TTC549 (cell line): Measurements from ENCODE around the gene TIRAP.

ENCODE experiments used
- FAIRE-seq: peaks from 2 replicates; lab custom pipeline; 2012; peaks lifted over from hg19 to GRCh38; lab: Jason Lieb, UNC

Gene TIRAP

DNA sequence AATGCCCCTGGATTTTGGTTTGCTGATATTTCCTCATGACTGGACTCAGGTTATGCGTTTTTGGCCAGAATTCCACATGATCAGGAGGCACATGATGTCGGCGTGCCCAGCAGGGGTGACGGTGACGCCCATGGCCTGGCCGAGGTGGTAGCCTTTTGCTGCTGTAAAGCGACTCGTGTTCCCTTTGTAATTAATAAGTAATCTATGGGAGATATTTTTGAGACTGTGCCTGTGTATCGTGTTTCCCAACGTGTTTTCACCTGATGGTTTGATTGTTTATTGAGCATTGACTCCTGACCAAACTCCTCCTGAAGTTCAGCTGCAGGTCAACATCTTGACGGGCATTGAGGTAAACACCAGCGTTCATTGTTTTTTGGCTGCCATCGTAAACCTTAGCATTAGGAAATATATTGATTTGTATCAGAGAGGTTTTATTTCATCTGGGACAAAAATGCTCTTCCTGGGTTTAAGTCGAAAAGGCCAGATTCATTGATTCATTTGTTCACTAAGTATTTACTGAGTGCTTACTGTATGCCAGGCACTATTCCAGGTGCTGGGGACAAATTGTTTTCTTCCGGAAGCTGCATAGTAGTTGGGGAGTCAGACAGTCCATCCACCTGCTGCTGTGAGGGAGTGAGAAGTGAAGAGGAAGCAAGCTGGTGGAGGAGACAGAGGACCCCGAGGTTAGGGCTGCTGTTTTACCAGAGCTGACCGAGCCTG is 44.5 kb downstream of the TIRAP start:
- FAIRE-seq = no peak

DNA sequence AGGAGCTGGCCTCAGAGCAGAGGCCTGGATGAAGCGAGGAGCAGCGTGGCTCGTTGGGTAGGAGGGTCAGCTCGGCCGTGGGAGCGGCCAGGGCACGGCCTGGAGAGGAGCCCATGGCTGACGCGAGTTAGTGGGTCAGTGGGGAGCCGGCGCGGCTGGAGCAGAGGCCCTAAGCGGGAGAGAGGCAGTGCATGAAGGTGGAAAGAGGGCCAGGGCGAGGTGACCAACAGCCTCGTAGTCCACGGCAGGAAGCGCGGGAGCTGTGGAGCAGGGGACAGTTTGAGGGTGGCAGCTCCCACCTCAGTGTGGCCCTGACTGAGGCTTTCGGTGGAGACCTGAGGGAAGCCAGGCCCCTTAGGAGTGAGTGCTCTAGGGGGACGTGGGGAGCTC is 45.1 kb downstream of the TIRAP start:
- no peak for FAIRE-seq

DNA sequence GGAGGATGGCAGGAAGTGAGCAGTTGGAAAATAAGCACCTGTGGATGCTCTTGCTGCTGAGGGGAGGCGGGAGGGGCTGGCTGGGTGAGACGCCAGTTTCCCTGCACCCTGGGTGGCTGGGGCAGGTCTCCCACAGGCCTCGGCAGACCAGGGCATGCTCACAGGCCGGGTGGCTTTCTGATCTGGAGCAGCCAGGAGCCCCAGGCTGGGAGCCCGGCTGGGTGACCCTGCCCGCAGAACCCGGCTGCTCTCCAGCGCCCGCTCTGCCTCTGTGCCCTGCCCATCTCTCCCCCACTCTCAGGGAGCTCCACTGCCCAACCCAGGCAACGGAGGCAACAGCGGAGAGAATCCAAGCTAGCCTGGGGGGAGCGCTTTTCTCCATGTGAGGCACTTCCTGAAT is 45.6 kb downstream of the TIRAP start:
- FAIRE-seq = no peak

DNA sequence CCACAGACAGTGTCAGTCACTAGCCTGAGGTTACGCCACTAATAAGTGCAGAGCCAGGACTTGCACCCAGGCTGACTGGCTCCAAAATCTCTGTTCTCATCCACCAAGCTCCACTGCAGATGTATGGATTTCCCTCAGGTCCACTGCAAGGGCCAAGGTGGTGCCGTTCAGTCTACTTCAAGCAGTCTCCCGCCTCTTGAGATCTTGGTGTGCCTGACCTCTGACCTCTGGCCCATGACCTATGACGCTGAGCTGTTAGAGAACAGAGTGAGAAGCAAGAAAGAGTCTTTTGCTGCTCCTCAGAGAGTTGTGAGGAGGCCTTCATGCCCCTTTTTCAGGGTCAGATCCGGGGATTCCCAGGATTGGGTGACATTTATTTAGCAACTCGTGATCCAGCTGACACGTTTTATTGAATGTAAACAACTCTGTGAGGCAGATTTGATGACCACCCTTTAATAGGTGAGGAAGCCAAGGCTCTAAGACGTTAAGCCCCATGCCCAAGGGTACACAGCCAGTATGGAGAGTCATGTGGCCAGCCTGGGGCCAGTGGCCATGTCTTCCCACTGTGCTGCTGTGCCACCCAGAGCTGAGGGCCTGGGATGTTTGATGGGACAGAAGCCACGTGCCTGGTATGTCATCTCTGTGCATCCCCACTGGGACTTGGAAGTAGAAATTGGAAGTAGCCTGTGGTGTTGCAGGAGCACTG is 46.2 kb downstream of the TIRAP start:
- no peak for FAIRE-seq

DNA sequence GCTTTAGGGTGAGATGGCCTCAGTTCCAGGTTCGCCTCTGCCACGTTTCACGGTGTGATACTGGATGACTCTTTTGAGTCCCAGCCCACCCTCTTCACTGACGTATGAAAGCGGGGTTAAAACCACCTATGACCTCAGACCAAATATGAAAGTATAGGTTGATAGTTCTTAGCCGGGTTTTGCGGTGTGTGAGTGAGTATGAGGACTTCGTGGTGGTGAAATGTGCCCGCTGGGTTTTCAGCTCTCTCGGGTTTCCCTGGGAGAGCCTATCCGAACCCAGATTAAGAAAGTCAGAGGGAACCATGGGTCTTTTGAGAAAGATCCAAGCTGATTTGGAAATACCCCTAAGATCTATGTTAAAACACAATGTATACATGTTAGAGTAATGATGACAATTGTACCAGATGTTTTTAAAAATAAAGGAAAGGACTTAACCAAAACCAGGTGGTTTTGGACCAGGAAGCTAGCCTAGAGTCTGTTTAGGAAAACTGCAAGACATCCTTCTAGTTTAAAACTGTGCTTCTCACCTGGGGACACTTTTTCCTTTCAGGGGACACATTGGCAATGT is 46.8 kb downstream of the TIRAP start:
- no peak for FAIRE-seq

DNA sequence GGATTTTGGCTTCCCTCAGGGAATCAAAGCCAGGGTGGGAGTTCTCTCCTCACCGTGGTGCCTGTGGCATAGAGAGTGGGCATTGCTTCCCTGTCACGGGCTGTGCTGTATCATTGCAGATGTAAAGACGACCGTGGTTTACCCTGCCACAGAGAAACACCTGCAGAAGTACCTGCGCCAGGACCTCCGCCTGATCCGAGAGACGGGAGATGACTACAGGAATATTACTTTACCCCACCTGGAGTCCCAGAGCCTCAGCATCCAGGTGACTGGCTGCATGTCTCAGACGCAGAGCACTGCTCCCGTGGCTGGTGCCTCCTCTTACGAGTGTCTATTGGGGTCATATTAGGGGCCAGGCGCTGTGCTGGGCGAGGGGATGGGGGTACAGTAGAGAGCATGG is 48.4 kb downstream of the TIRAP start:
- FAIRE-seq = no peak

DNA sequence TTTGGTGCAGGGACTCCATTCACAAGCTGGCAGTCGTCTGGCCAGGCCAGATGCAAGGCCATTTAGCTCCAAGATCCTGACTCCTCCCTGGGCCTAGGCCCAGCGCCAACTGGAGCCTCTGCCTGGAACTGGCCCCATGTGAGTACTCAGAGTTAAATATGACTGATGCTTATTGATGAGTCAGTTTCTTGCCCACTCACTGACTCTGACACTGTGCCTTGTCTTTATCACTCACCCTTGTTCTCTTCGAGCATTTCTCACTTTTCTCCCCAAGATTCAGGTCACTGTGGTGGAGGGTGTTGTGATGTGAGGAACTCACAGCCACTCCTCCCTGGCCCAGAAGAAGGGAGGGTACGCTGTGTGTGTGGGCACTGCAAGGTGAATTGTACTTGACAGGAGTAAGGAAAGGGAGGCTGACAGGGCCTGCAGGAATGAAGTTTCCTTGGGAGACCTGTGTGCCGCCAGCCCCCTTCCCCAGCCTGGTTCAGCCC is 49.4 kb downstream of the TIRAP start:
- no peak for FAIRE-seq

DNA sequence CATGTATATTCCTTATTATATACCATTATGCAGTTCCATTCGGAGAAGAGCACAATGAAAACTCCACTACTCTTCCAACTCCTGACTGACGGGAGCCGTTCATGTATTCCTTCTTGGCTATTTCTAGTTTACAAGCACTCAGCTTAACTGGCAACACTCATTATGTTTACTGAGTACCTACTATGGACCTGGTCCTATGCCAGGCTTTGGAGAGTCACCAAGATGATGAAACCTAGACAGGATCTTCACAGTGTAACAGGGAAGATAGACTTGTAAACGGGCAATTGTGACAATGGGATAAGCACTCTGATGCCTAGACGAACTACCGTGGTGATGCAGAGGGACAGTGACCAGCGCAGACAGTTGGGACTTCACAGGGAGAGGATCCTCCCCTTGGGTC is 50.2 kb downstream of the TIRAP start:
- no peak for FAIRE-seq

DNA sequence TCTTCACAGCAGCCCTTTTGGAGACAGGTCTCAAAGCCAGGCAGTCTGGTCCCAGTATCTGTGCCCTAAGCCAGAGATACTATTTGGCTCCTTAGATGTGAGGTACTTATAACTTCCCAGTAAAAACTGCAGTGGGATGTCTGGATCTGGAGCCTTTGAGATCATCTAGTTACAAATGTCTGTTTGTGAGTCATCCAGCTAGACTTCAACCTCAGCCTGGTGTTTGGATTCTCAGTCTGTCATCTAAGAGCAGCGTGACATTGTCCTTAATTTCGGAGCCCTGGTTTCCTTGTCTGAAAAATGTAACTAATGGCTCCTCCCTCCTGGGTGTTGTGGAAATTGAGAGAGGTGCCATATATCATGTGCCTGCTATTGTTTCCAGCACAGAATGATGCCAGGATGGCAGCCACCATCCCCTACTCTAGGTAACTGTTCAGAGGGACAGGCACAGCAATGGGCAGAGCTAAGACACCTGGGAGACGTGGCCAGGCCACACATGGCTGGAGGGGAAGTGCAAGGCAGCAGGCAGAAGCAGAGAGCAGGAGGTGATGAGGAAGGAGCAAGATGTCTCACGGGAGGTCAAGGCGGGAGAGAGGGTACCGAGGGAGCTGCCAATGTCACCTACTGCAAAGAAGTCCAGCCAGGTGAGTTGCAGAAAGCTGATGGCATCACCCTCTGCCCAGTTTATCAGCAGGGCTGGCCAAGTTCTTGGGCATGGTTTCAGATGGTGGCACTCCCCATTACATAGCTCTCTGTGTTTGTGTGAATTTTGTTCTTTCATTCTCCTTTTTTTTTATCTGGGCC is 52.0 kb downstream of the TIRAP start:
- FAIRE-seq = no peak

DNA sequence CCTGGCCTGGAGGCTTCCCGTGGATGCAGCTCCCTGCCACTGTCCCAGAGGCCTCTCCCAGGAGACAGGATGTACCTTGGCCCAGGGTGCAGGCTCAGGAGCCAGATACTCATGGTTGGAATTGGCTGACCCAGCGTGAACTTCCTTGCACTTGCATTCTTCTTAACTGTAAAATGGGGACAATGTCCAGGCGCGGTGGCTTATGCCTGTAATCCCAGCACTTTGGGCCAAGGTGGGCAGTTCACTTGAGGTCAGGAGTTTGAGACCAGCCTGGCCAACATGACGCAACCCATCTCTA is 52.5 kb downstream of the TIRAP start:
- FAIRE-seq = no peak

DNA sequence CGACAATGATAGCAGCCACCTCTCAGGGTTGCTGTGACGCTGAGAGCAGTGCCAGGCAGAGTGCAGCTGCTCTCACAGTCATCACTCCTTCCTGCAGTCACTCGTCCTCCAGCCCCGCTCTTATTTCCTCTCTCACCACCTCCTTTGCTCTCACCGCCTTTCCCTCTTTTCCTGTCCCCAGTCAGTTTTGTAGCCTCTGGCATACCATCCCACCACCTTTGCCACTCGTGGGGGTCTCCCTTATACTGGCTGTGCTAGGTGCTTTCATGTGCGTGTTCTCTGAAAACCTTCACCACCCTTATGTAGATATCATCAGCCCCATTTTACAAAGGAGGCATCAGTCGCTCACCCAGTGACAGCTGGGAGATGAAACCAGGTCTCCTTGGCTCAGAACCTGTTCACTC is 53.2 kb downstream of the TIRAP start:
- no peak for FAIRE-seq

DNA sequence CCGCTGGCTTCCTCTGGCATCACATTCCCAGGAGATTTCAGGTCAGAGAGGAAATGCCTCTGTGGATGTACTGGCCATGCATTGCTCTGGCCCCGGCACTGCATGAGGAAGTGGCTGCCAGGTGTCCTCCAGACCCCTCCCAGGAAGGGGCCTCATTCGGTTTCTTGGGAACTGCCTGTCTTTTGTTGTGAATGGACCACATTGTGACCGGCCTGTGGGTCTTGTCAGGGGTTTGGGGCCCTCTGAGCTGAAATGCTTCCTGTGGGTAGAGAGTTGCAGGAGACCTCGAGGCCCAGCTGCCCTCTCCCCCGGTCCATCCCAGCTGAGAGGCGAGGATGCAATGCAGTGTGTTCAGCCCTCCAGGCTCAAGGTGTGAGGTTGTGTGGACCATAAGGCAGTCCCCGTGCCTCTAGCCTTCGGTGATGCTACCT is 53.8 kb downstream of the TIRAP start:
- FAIRE-seq = no peak

DNA sequence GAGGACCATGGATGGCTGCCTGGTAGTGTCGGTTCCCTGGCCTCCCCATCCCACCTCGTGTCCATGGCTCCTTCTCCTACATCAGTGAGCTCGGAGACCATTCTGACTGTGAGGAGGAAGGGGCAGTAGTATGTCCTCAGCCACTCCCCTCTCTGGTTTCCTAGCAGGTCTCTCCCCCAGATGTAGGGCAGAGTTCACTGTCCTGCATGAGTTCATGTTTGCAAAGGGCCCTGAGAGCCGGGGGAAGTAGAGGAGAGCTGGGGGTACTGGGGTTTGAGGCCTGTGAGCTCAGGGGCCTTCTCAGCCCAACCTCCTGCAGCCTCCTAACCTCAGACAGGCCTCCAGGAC is 54.2 kb downstream of the TIRAP start:
- FAIRE-seq = no peak

DNA sequence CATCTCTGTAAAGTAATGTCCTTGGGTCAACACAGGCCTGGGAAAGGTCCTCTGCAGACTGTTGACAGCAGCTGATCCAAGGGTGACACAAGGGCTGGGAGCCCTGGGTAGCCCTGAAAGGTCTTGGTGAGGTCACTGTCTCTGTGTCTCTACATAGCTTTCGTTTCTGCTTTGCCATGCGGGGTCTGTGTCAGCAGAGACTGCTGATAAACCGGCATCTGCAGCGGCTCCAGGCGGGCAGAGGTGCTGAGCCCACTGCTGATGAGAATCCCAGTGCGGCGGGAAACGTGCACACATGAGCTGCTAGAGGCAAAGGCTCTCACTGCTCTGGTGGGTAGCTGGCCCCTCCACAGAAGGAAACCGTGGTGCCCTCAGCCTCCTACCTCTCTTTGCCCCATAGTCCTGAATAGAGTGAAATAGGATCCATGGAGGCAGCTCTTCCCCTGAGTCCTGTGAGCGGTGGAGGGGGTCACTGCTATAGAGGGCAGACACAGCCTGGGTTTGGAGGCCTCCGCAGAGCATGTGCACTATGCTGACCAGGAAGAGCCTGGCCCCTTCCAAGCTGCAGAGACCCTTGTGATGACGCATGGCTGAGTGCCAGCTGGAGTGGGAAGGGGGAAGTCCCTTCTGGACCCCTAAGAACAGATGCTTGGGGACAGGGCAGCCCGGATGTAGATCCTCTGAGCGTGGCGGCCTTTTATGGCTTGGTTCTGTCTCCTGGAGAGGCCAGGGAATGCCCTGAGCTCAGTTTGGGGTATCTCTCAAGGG is 54.8 kb downstream of the TIRAP start:
- FAIRE-seq = no peak

DNA sequence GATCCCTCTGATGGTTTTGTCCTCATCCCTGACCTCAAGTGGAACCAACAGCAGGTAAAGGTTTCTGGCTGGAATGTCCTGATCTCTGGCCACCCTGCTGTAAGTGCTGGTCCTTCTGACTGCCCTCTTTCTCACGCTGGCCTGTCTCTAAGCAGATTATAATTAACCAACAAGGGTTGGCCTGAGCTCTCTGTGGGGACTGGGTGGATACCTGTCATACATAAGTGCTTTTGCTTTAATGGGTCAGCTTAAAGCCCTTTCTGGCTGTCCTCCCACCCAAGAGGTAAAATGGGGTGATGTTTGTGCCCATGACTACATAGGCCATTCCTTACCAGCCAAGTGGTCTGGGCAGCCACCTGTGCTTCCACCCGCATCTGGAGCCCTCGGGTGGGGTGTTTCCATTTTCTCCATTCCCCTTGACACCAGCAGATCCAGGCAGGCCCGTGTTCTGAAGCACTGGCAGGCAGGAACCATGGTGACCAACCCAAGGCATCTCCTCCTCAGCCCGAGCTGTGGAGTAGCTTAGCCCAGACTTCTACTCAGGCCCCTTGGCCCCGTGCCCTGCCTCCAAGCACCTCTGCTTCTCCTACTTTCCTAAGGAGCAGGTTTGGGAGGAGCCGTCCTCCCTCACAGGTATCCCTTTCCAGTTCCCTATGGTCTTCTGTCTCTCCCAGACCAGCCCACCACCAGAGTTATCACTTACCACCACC is 55.6 kb downstream of the TIRAP start:
- FAIRE-seq = no peak

DNA sequence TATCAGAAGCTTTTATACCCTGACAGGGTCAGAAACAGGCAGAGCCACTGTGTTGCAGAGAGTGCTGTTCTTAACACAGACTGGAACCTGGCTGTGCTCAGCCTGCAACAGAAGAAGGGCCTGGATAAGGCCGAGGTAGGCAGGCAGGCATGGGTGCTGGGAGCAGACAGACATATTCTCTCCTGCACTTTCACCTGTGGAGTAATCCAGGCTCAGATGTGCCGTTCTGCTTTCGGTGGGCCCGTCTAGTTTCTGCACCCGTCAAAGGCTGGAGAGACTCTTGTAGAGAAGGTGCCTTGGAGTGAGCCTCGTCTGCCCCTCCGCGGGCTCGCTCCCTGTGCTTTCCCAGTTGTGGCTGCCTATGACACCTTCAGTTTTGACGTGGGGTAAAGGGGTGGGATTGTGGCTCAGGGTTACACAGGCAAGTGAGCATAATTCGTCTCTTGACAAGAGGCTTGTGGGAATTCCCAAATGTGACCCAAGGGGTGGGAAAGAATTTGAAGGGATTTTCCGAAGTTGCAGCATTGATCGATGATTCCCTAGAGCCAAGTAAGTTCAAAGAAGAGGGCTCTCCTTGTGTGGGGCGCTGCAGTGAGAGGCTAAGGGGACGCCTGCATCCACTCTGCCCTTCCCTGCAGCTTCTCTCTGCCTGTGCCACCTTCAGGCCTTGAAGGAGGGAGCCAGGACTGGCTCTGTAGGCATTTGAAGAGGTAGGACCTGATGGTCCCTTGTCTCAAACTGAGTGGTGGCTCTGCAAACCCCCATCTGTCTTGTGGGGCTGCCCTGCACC is 56.4 kb downstream of the TIRAP start:
- no peak for FAIRE-seq

DNA sequence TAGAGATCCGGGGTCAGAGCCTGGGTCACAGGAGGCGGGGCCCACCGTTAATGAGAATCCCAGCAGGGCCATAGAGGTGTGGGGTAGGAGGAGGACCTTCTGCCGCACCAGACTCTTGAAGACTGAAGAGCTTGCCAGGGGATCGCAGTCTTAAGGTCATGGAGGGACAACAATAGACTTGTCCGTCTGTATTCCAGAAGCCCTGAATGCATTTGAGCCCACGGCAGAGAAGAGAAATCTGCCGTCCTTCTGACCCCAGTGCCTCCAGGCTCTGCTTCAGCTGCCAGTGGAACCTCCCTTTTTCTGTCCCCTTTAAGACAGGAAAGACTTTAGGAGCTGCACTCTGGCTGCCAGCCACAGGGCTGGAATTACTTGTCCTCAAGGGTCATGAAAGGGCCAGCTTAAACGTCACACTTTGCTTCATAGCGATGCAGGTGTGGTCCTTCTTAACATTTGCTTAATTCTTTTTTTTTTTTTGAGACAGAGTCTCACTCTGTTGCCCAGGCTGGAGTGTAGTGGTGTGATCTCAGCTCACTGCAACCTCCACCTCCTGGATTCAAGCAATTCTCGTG is 57.1 kb downstream of the TIRAP start:
- no peak for FAIRE-seq

DNA sequence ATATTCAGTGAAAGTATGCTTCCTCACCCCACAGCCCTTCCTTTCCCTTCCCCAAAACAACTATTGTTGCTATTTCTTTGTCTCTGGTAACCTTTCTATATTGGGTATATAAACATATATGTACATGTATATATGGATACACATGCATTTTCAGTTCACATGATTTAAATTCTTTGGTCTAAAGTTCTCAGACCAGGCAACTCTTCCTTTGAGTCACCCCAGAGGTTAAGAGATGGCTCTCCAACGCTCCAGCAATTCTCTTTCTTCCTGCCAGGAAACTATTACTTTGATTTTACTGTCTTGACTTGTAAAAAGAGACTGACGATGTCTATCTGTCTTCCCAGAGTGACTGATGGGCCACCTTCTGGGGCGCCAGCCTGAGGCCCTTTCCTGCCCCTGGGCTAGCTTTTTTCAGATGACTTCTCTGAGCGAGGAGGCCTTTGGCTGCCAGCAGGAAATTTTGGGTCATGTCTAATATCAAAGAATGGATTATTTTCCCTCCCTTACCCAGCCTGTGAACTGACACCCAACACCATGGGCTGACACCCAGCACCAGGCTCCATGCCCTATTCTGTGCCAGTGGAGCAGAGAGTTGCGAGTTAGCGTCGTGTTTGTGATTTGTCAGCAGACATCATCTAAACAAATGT is 58.2 kb downstream of the TIRAP start:
- no peak for FAIRE-seq

DNA sequence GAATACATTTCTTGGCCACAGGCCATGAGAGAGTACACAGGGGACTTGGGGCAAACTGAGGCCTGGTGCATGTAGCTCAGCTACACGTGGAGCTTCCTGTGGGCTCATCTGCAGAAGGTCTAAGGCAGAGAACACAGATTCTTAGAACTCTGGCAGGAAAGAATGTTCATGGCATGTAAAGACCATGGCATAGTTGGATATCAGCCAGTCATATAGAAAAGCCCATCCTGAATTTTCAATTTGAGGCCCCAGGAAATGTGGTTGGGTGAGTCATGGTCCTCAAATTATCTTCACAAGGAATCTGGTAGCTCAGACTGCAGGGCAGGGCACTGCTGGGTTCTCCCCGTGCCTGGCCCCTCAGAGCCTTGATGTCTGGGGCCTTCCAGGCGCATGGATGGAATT is 58.9 kb downstream of the TIRAP start:
- FAIRE-seq = no peak

DNA sequence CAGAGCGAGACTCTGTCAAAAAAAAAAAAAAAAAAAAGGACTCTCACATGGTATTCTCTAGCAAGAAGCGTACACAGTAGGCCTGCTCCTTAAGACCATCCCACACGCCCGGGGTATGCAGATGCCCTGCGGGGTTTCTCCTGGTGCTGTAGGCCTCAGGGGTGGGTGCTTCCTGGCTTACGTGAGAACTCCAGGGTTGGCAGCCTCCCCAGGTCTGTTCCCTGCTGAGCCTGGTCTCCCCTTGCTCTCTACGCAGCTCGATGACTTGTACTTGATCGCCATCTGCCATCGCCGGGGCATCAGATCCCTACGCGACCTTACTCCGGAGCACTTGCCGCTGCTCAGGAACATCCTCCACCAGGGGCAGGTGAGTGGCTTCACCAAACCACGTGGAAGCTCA is 60.2 kb downstream of the TIRAP start:
- FAIRE-seq = no peak
